Fibroblast of pulmonary artery (primary cell): ENCODE results near the gene MOB1A.
"Not testable (repeated sequence)": the region's sequence is repeated elsewhere in the genome, so short reads cannot be mapped to it uniquely, and the experiment has no call there.

Source experiments
- DNase-seq: peaks from one replicate; pipeline ENCODE4 v3.0.0-alpha.2; 2010; ENCODE audit warnings: low read depth
- H3K4me3 ChIP-seq: replicated peaks from 2 replicates; pipeline ENCODE4 v1.5.1; 2011; ENCODE audit warnings: low read depth, mild to moderate bottlenecking, control low read depth, low read length, moderate library complexity
- TF ChIP-seq, protein P1 (sequence below): IDR thresholded peaks from 2 replicates; pipeline ENCODE4 v1.5.1; 2011; ENCODE audit warnings: mild to moderate bottlenecking, control low read depth, low read length, inconsistent platforms; ENCODE audit errors: missing control alignments

MOB1A gene

GRCh38 chr2:74137651-74138599 lies 40.8 kb downstream of the MOB1A start:
- no peak for DNase-seq
- no peak overlapping the region for H3K4me3 ChIP-seq
- TF ChIP-seq, protein P1, sequence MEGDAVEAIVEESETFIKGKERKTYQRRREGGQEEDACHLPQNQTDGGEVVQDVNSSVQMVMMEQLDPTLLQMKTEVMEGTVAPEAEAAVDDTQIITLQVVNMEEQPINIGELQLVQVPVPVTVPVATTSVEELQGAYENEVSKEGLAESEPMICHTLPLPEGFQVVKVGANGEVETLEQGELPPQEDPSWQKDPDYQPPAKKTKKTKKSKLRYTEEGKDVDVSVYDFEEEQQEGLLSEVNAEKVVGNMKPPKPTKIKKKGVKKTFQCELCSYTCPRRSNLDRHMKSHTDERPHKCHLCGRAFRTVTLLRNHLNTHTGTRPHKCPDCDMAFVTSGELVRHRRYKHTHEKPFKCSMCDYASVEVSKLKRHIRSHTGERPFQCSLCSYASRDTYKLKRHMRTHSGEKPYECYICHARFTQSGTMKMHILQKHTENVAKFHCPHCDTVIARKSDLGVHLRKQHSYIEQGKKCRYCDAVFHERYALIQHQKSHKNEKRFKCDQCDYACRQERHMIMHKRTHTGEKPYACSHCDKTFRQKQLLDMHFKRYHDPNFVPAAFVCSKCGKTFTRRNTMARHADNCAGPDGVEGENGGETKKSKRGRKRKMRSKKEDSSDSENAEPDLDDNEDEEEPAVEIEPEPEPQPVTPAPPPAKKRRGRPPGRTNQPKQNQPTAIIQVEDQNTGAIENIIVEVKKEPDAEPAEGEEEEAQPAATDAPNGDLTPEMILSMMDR = no peak

DNA sequence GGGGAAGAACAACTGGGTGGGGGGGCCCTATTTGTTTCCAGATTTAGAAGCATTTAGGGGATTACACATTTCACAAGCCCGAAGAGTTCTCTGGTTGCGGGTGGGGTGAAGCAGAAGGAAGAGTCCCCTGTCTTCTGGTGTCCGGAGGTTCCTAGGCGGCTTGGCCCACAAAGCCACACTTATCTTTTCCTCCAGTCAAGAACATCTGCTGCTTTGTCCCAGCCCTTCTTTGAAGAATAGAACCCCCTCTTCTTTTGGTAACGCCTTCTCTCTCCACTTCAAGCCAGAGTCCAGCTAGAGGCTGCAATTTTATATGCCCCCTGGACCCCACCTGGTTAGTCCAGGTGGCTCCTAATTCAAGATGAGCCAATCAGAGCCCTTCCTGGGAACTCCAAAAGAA lies 46.8 kb downstream of the MOB1A start:
- H3K4me3 ChIP-seq = no peak overlapping the region
- TF ChIP-seq, protein P1 = no peak
- no peak for DNase-seq

- no peak for DNase-seq
- no peak overlapping the region for H3K4me3 ChIP-seq
Measured at GRCh38 chr2:74130211-74130995, 48.3 kb downstream of the MOB1A start.

DNA sequence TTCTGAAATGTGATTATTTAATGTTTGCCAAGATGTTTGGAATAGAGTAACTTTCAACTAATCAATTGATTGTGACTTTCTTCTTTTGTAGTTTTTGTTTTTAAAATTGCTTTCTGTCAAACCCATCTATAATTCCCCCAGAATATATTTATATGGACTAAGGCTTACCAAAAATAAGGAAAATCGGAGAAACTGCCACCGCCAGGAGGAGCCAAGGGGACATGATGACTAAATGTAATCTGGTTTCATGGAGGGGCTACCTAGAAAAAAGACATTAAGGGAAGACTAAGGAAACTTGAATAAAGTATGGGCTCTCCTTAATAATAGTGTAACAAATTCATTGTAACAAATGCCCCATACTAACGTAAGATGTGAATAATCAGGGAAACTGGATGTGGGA lies 50.5 kb downstream of the MOB1A start:
- TF ChIP-seq, protein P1 = peak; percentile 40
- DNase-seq = peak; percentile 34

More at GRCh38 chr2:74130211-74130995, 48.3 kb downstream of the MOB1A start:
- TF ChIP-seq, protein P1 = no peak

GRCh38 chr2:74123955-74124354 lies 54.7 kb downstream of the MOB1A start:
- DNase-seq = not testable (repeated sequence)

More for the DNA sequence above, 50.5 kb downstream of the MOB1A start:
- no peak overlapping the region for H3K4me3 ChIP-seq

GRCh38 chr2:74121846-74122245 lies 56.8 kb downstream of the MOB1A start:
- not testable (repeated sequence) for H3K4me3 ChIP-seq, DNase-seq

More at GRCh38 chr2:74123955-74124354, 54.7 kb downstream of the MOB1A start:
- not testable (repeated sequence) for H3K4me3 ChIP-seq

- peak overlapping the region; percentile 76 for H3K4me3 ChIP-seq
- peak; percentile 86 for DNase-seq
- TF ChIP-seq, protein P1 = peak; percentile 43
Measured at GRCh38 chr2:74119912-74120825, 58.5 kb downstream of the MOB1A start.
